PFSK-1 (cell line): ENCODE results near the gene PPARGC1A.

Source experiments
- POLR2AphosphoS5 ChIP-seq: IDR thresholded peaks from 2 replicates; pipeline ENCODE4 v1.6.1; 2012; ENCODE audit warnings: low read depth, mild to moderate bottlenecking, control low read depth, low read length, moderate library complexity
- REST ChIP-seq, 2 experiments: IDR thresholded peaks; 2 replicates each; pipeline versions ENCODE4 v1.6.1 to v1.8.0; 2011 to 2012; ENCODE audit warnings: low read depth in 2 of 2, low read length in 2 of 2, control low read depth in 1 of 2, inconsistent platforms in 1 of 2, mild to moderate bottlenecking in 1 of 2, moderate library complexity in 1 of 2; ENCODE audit not compliant: insufficient read depth in 1 of 2

- TF ChIP-seq REST (IDR thresholded peaks at IDR 0.05; ENCODE audit: insufficient read depth in 1 of 2, low read depth in 2 of 2, low read length in 2 of 2) (no peak), POLR2AphosphoS5 (no peak)
Observed at GRCh38 chr4:23782778-23783437, 106.9 kb downstream of the PPARGC1A start.
